Liver (tissue), 9 donors: ENCODE measurements around the gene IRF9. TPM values are rescaled to one million over a fixed set of nuclear protein-coding genes. Genes with fewer than 3 reads are reported as not detected.

Source experiments
- DNase-seq: peaks from one replicate; pipeline ENCODE4 v3.0.0-alpha.2; 2017; ENCODE audit warnings: low spot score
- H3K27ac ChIP-seq, 2 donors: one replicate each; pipeline ENCODE4 v1.7.0; 2013; ENCODE audit warnings: inconsistent platforms in 2 of 2, low read length in 2 of 2, control low read depth in 1 of 2, low read depth in 1 of 2, mild to moderate bottlenecking in 1 of 2
- H3K27me3 ChIP-seq, 4 donors: one replicate each; pipeline versions ENCODE4 v1.6.1 to v1.7.0; 2013; ENCODE audit warnings: low read length in 3 of 4, inconsistent platforms in 1 of 4, mild to moderate bottlenecking in 1 of 4, moderate library complexity in 1 of 4; ENCODE audit not compliant: control insufficient read depth in 4 of 4, insufficient read depth in 4 of 4
- H3K36me3 ChIP-seq, 4 donors: one replicate each; pipeline versions ENCODE4 v1.6.1 to v1.7.0; 2013; ENCODE audit warnings: low read length in 3 of 4, mild to moderate bottlenecking in 3 of 4, low read depth in 1 of 4, moderate library complexity in 1 of 4; ENCODE audit not compliant: control insufficient read depth in 4 of 4, insufficient read depth in 3 of 4
- H3K4me1 ChIP-seq, 4 donors: one replicate each; pipeline versions ENCODE4 v1.6.1 to v1.7.0; 2013; ENCODE audit warnings: low read length in 3 of 4, mild to moderate bottlenecking in 3 of 4, moderate library complexity in 1 of 4; ENCODE audit not compliant: control insufficient read depth in 4 of 4, insufficient read depth in 4 of 4
- H3K4me3 ChIP-seq, 3 donors: one replicate each; pipeline versions ENCODE4 v1.6.1 to v1.7.0; 2013; ENCODE audit warnings: low read length in 3 of 3, control low read depth in 1 of 3, low read depth in 1 of 3, mild to moderate bottlenecking in 1 of 3
- H3K9ac ChIP-seq, 2 donors: one replicate each; pipeline ENCODE4 v1.7.0; 2013; ENCODE audit warnings: low read length in 2 of 2, mild to moderate bottlenecking in 2 of 2, moderate library complexity in 2 of 2, control low read depth in 1 of 2, low read depth in 1 of 2
- H3K9me3 ChIP-seq, 4 donors: one replicate each; pipeline versions ENCODE4 v1.6.1 to v1.7.0; 2013; ENCODE audit warnings: low read length in 3 of 4; ENCODE audit not compliant: control insufficient read depth in 4 of 4
- ATF3 ChIP-seq: IDR thresholded peaks from 2 replicates; pipeline ENCODE4 v1.6.1; 2016; ENCODE audit warnings: antibody characterized with exemption
- CTCF ChIP-seq: fragments of 150-350 bp; IDR thresholded peaks from 2 replicates; pipeline ENCODE4 v1.5.1; 2017; ENCODE audit warnings: improper control_type of control experiment, low read depth, low read length; ENCODE audit not compliant: missing input control
- EGR1 ChIP-seq, 2 donors: IDR thresholded peaks; 2 replicates each; pipeline ENCODE4 v1.6.1; 2016 to 2018; ENCODE audit warnings: antibody characterized with exemption in 2 of 2, low read depth in 2 of 2
- FOXA1 ChIP-seq: IDR thresholded peaks from 2 replicates; pipeline ENCODE4 v1.6.1; 2016; ENCODE audit warnings: antibody characterized with exemption
- FOXA2 ChIP-seq: IDR thresholded peaks from 2 replicates; pipeline ENCODE4 v1.6.1; 2016; ENCODE audit warnings: antibody characterized with exemption
- GABPA ChIP-seq, 2 donors: IDR thresholded peaks in 1 of 2; conservative IDR thresholded peaks in 1 of 2; 2 replicates each; pipeline ENCODE4 v1.6.1; 2016; ENCODE audit warnings: antibody characterized with exemption in 2 of 2, mild to moderate bottlenecking in 1 of 2, moderate library complexity in 1 of 2
- HNF4A ChIP-seq, 2 donors: conservative IDR thresholded peaks; 2 replicates each; pipeline ENCODE4 v1.6.1; 2016; ENCODE audit warnings: antibody characterized with exemption in 2 of 2, mild to moderate bottlenecking in 2 of 2
- HNF4G ChIP-seq: IDR thresholded peaks from 2 replicates; pipeline ENCODE4 v1.6.1; 2016; ENCODE audit warnings: antibody characterized with exemption
- JUND ChIP-seq, 2 donors: IDR thresholded peaks; 2 replicates each; pipeline ENCODE4 v1.6.1; 2016; ENCODE audit warnings: antibody characterized with exemption in 2 of 2
- MAX ChIP-seq: IDR thresholded peaks from 2 replicates; pipeline ENCODE4 v1.6.1; 2016; ENCODE audit warnings: antibody characterized with exemption
- NR2F2 ChIP-seq: IDR thresholded peaks from 2 replicates; pipeline ENCODE4 v1.6.1; 2016; ENCODE audit warnings: antibody characterized with exemption
- RAD21 ChIP-seq, 2 donors: IDR thresholded peaks; 2 replicates each; pipeline ENCODE4 v1.6.1; 2016; ENCODE audit warnings: antibody characterized with exemption in 2 of 2, mild to moderate bottlenecking in 2 of 2
- REST ChIP-seq: IDR thresholded peaks from 2 replicates; pipeline ENCODE4 v1.6.1; 2016; ENCODE audit warnings: antibody characterized with exemption, mild to moderate bottlenecking
- RXRA ChIP-seq, 2 donors: IDR thresholded peaks; 2 replicates each; pipeline ENCODE4 v1.6.1; 2017 to 2018; ENCODE audit warnings: antibody characterized with exemption in 2 of 2, mild to moderate bottlenecking in 1 of 2
- SP1 ChIP-seq: IDR thresholded peaks from 2 replicates; pipeline ENCODE4 v1.6.1; 2018; ENCODE audit warnings: antibody characterized with exemption, mild to moderate bottlenecking
- TAF1 ChIP-seq: conservative IDR thresholded peaks from 2 replicates; pipeline ENCODE4 v1.6.1; 2016; ENCODE audit warnings: antibody characterized with exemption, mild to moderate bottlenecking
- YY1 ChIP-seq: IDR thresholded peaks from 2 replicates; pipeline ENCODE4 v1.6.1; 2016; ENCODE audit warnings: antibody characterized with exemption, mild to moderate bottlenecking
- ZBTB33 ChIP-seq: IDR thresholded peaks from 2 replicates; pipeline ENCODE4 v1.6.1; 2016; ENCODE audit warnings: antibody characterized with exemption
- WGBS: extraction: QIAGEN DNeasy Blood & Tissue Kit; methylation state at CpG from one replicate; pipeline ENCODE4 v1.1.7; 2013; 5-methylcytosine and 5-hydroxymethylcytosine counted together
- polyA plus RNA-seq, 2 donors: library from polyadenylated mRNA; stranded (reverse) in 1 of 2; unstranded in 1 of 2; fragments of 200-250 nt in 1 of 2; fragments of >200 nt in 1 of 2; fragmentation: Nextera tagmentation in 1 of 2; extraction: Ambion mirVana in 1 of 2; gene quantifications; one replicate each; pipeline versions ENCODE4 v1.2.1 to v1.2.3, GENCODE V29; 2013 to 2015
- total RNA-seq, 2 donors: library from RNA; depleted of rRNA; stranded (reverse); fragments of >200 nt; gene quantifications; one replicate each; pipeline ENCODE4 v1.2.3, GENCODE V29; 2014
- donor health status: healthy.
- donor health status: healthy.
- donor health status: healthy.
- donor health status: healthy.
- donor health status: healthy.

Gene IRF9
- total and polyA plus RNA-seq, 4 donors = 37.9 to 60.9 (median 51.0) TPM

GRCh38 chr14:24146453-24146977, 14.6 kb upstream of the IRF9 start, which contains the start of gene PSME2:
TSS of gene PSME2 (minus strand) at chr14:24146610. CDS start at chr14:24146581, 29 bp downstream.
- Histone ChIP-seq H3K4me3 (peak within 1 kb of the TSS; percentile 87 to 97 (median 93)), H3K36me3 (peaks cover 5 to 33% (median 28%) of the 10 kb centered on the region in 4 donors), H3K27me3 (no peaks in the 10 kb centered on the region), H3K4me1 (peaks cover 3 to 42% (median 26%) of the 10 kb centered on the region in 4 donors), H3K27ac (peak within 1 kb of the TSS; percentile 89 to 91), H3K9ac (peak within 1 kb of the TSS; percentile 57 to 79), H3K9me3 (no peaks in the 10 kb centered on the region)
- under 1% methylated on average over 25 of the region's 25 CpGs for WGBS
- TF ChIP-seq NR2F2 = no peak
- no peak for TF ChIP-seq YY1
- peak in 1 of 2 donors; percentile 53 for TF ChIP-seq JUND (IDR thresholded peaks at IDR 0.05)
- TF ChIP-seq MAX = no peak
- peak; percentile 67 for TF ChIP-seq HNF4G
- TF ChIP-seq FOXA1 = peak; percentile 39
- TF ChIP-seq RAD21 (IDR thresholded peaks at IDR 0.05) = peak in 1 of 2 donors; percentile 11
- peak; percentile 38 to 63 for TF ChIP-seq RXRA (IDR thresholded peaks at IDR 0.05)
- TF ChIP-seq SP1 = peak; percentile 59
- TF ChIP-seq HNF4A (conservative IDR thresholded peaks at IDR 0.05) = peak; percentile 78 to 84
- peak; percentile 88 for DNase-seq

- TF ChIP-seq JUND (IDR thresholded peaks at IDR 0.05) (no peak), YY1 (peak; percentile 10), ZBTB33 (no peak), MAX (no peak), SP1 (peak; percentile 77), REST (no peak), CTCF (no peak), FOXA2 (no peak), HNF4A (conservative IDR thresholded peaks at IDR 0.05) (peak in 1 of 2 donors; percentile 35), NR2F2 (peak; percentile 27), ATF3 (no peak), TAF1 (peak; percentile 72), GABPA (IDR thresholded peaks at IDR 0.05 in 1 of 2, conservative IDR thresholded peaks at IDR 0.05 in 1 of 2) (peak; percentile 60 to 86), RAD21 (IDR thresholded peaks at IDR 0.05) (peak in 1 of 2 donors; percentile 40), HNF4G (no peak), FOXA1 (no peak), EGR1 (IDR thresholded peaks at IDR 0.05; ENCODE audit: low read depth in 2 of 2) (peak in 1 of 2 donors; percentile 6), RXRA (IDR thresholded peaks at IDR 0.05) (peak; percentile 57 to 58)
- Histone ChIP-seq H3K9me3 (no peaks in the 10 kb centered on the region), H3K27ac (peak within 1 kb of the TSS; percentile 89 to 91), H3K36me3 (peaks cover 5 to 39% (median 34%) of the 10 kb centered on the region in 4 donors), H3K9ac (peak within 1 kb of the TSS; percentile 57 to 79), H3K27me3 (no peaks in the 10 kb centered on the region), H3K4me3 (peak within 1 kb of the TSS; percentile 87 to 97 (median 93)), H3K4me1 (peaks cover 3 to 37% (median 22%) of the 10 kb centered on the region in 4 donors)
- under 1% methylated on average over 57 of the region's 57 CpGs for WGBS
- peak; percentile 96 for DNase-seq
Measured at GRCh38 chr14:24146978-24147760, 13.9 kb upstream of the IRF9 start, which contains the start of gene RNF31. TSS of gene RNF31 (plus strand) at chr14:24147498. CDS start at chr14:24147699, 201 bp downstream.
